Kasumi-1 (cell line): Measurements from ENCODE around the gene DMAP1.
"Not testable (repeated sequence)": the region's sequence is repeated elsewhere in the genome, so short reads cannot be mapped to it uniquely, and the experiment has no call there.

ENCODE experiments used
- DNase-seq, 2 experiments: peaks; one replicate each; lab custom pipeline; 2025; lab: John Stamatoyannopoulos, UW

Gene DMAP1

GRCh38 chr1:44213222-44214112 lies at the start of gene DMAP1:
TSS of gene DMAP1 (plus strand) at chr1:44213471. CDS start at chr1:44213754, 283 bp downstream.
- peak; percentile 90 to 93 for DNase-seq

- no peak for DNase-seq
Observed at GRCh38 chr1:44168520-44169098, 44.7 kb upstream of the DMAP1 start.

GRCh38 chr1:44170281-44170823 lies 42.9 kb upstream of the DMAP1 start:
- no peak for DNase-seq

GRCh38 chr1:44174630-44175029 lies 38.6 kb upstream of the DMAP1 start:
- DNase-seq = no peak

- no peak for DNase-seq
Observed at GRCh38 chr1:44200336-44200735, 12.9 kb upstream of the DMAP1 start.

GRCh38 chr1:44206545-44206944 lies 6.7 kb upstream of the DMAP1 start:
- DNase-seq = not testable (repeated sequence)

- no peak for DNase-seq
Observed at GRCh38 chr1:44208226-44208625, 5.0 kb upstream of the DMAP1 start.

- no peak for DNase-seq
Observed at GRCh38 chr1:44210595-44210994, 2.7 kb upstream of the DMAP1 start.

- no peak for DNase-seq
Observed at GRCh38 chr1:44212355-44213221, 683 bp upstream of the DMAP1 start.

GRCh38 chr1:44217809-44218410 lies 4.6 kb downstream of the DMAP1 start:
- peak; percentile 59 to 63 for DNase-seq

- DNase-seq = no peak
Observed at GRCh38 chr1:44218503-44219300, 5.4 kb downstream of the DMAP1 start.

- DNase-seq = no peak
Observed at GRCh38 chr1:44219301-44219626, 6.0 kb downstream of the DMAP1 start.

GRCh38 chr1:44220001-44220751 lies 6.9 kb downstream of the DMAP1 start:
- no peak for DNase-seq

- DNase-seq = no peak
Observed at GRCh38 chr1:44220755-44221154, 7.5 kb downstream of the DMAP1 start.

- no peak for DNase-seq
Observed at GRCh38 chr1:44221769-44222168, 8.5 kb downstream of the DMAP1 start.

GRCh38 chr1:44222397-44223186 lies 9.3 kb downstream of the DMAP1 start:
- DNase-seq = no peak

- DNase-seq = no peak
Observed at GRCh38 chr1:44223187-44223610, 9.9 kb downstream of the DMAP1 start.

- DNase-seq = no peak
Observed at GRCh38 chr1:44225761-44226160, 12.5 kb downstream of the DMAP1 start.

GRCh38 chr1:44227211-44227610 lies 13.9 kb downstream of the DMAP1 start:
- DNase-seq = no peak
